HG03045 (cell line): ENCODE measurements around the gene SNX21.
"Not testable (repeated sequence)": the region's sequence is repeated elsewhere in the genome, so short reads cannot be mapped to it uniquely, and the experiment has no call there.

ENCODE experiments used
- ATAC-seq: cut with Tn5 transposase; IDR thresholded peaks from one replicate; pipeline ENCODE4 v1.9.1; 2021; ENCODE audit warnings: mild to moderate bottlenecking, moderate library complexity; ENCODE audit not compliant: unreplicated experiment

The SNX21 gene

DNA sequence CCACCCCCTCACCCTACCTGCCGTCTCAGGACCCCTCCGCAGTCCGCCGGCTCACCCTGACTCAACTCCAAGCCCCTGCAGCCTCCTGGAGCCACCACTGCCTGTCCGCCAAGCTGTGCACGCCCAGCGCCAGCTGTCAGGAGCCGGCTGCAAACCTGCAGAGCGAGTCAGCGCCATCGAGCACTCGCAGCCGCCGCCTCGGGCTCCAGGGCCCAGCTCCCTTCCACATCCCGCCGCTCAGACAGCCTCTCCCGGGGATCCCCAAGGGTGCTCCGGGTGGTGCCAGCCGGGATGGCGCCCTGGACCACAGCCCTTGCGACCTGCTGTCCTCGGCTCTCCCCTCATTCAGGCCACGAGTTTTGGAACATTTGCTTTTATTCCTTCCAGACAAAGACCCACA, 10.7 kb upstream of the SNX21 start:
- no peak for ATAC-seq

- ATAC-seq: no peak
Observed at GRCh38 chr20:45823949-45824835, 9.4 kb upstream of the SNX21 start.

GRCh38 chr20:45826381-45827019, 7.1 kb upstream of the SNX21 start:
- no peak for ATAC-seq

GRCh38 chr20:45827030-45827652, 6.5 kb upstream of the SNX21 start, which contains the start of gene TNNC2:
Gene TNNC2 (minus strand): TSS chr20:45827312. CDS start chr20:45827248, 64 bp downstream.
- ATAC-seq: no peak

GRCh38 chr20:45827712-45828111, 5.9 kb upstream of the SNX21 start:
- ATAC-seq: no peak

DNA sequence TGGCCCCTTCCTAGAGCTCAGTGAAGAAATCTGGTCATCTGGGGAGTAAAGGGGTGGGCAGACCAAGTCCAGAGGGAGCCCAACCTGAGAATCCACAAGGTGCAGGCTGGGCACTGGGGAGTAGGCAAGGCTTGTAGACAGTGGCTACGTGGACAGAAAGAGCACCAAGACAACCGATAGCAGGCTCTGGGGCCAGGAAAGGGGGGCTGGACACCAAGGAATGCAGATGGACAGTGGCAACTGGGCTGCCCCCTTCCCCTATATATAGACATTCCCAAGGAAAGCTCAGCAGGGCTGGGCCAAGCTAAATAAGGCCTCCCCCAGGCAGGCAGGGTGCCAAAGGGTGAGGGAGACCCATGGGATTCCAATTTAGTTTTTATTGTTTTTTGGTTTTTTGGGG, 5.0 kb upstream of the SNX21 start:
- no peak for ATAC-seq

GRCh38 chr20:45829673-45830106, 3.9 kb upstream of the SNX21 start:
- not testable (repeated sequence) for ATAC-seq

- no peak for ATAC-seq
Observed at GRCh38 chr20:45832619-45833018, 980 bp upstream of the SNX21 start.

DNA sequence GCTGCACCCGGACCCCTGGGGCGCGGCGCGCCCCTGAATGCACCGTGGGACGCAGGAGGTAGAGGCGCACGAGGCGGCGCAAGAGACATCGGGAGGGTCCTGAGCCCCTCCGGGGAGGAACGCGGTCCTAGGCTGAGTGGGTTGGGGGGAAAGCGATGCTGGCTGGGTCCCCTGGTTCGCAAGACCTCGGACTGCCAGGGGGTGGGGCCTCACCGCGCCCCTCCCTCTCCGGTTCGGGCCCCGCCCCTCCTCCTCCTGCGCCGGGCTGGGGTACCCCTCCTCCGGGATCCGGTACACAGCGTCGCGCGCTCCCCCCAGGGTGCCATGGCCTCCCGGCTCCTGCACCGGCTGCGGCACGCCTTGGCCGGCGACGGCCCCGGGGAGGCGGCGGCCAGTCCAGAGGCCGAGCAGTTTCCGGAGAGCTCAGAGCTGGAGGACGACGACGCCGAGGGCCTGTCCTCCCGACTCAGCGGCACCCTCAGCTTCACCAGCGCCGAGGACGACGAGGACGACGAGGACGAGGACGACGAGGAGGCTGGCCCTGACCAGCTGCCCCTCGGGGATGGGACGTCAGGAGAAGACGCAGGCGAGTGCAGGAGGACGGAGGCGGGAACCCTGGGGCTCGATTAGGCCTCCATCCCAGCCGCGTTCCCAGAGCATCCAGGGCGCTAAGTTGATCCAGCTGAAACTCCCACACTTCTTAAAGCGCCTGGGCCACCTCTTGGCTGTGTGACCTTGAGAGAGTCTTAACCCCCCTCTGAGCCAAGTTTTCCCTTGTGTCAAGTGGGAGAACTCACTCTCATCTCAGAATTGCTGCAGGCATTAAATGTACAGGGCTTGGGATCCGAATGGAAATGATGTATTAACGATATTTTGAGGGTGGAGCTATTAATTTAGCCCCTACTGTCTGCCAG, 541 bp downstream of the SNX21 start:
- ATAC-seq: no peak

- ATAC-seq: no peak
Observed at GRCh38 chr20:45834797-45835161, 1.2 kb downstream of the SNX21 start.

DNA sequence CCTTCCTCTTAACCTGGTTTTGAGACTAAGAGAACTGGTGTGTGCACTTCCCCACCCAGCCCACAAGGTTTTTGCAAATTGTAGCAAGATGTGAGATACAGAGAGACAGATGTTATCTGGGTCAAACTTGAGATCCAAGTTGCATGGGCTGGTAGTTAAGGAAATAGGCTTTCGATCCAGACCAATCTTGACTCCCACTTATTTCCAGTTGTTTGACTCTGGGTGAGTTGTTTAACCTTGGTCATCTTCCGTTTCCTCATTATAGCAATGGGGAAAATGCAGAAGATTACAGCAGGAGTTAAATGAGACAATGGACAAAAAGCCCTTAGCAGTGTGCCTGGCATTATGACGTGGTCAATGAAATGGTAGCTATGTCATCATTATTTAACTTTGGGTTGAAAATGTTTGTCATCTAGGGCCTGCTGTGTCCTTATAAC, 1.7 kb downstream of the SNX21 start:
- ATAC-seq: no peak

- no peak for ATAC-seq
Observed at GRCh38 chr20:45835825-45836224, 2.2 kb downstream of the SNX21 start.

- no peak for ATAC-seq
Observed at GRCh38 chr20:45836841-45837240, 3.2 kb downstream of the SNX21 start.

DNA sequence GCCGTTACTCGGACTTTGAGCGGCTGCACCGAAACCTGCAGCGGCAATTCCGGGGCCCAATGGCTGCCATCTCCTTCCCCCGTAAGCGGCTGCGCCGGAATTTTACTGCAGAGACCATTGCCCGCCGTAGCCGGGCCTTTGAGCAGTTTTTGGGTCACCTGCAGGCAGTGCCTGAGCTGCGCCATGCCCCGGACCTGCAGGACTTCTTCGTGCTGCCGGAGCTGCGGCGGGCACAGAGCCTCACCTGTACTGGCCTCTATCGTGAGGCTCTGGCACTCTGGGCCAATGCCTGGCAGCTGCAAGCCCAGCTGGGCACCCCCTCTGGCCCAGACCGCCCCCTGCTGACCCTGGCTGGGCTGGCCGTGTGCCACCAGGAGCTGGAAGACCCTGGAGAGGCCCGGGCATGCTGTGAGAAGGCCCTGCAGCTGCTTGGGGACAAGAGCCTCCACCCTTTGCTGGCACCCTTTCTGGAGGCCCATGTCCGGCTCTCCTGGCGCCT, 7.2 kb downstream of the SNX21 start:
- no peak for ATAC-seq

DNA sequence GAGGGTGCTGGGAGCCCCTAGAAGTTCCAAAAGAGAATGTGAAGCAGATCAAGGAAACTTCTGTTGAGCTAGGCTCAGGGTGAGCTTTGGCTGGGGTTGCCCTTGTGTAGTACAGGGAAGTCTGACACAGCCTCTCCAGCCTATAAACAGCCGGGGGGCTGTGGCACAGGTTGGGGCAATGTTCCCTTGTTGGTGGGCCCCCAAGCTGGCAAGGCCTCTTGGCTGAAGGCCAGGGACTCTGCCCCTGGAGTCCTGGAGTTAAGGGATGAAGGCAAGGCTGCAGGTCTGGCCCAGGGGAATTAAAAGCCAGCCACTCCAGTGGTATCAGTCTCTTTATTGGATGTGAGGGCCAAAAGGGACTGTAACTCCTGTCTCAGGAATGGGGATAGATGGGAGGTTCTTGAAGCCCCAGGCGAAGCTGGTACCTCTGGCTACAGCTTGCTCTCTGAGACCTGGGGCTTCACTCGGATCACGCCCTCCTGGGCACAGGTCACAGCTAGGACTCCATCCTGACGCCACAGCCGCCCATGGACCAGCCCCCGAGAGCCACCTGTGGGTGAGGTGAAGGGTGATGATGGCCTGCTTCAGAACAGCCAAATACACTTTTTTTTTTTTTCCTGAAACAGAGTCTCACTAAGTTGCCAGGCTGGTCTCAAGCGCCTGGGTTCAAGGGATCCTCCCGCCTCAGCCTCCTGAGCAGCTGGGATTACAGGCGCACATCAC, 8.0 kb downstream of the SNX21 start:
- no peak for ATAC-seq

GRCh38 chr20:45842169-45842812, 8.7 kb downstream of the SNX21 start:
- ATAC-seq: no peak

DNA sequence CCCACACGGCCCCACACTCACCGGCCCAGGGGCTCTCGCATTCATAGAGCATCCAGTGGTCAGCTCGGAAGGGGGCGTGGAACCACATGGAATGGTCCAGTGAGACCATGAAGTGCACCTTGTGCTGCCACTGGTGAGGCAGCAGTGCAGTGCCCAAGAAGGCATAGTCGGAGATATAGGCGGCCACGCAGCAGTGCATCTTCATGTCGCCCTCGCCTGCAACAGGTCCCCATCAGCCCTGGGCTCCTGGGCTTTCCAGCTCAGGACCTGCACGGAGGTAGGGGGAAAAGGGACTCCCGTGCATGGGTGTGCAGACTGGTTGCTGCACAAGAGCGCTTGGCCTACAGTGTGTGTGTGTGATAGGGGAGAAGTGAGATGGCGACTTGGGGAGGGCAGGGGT, 9.9 kb downstream of the SNX21 start:
- no peak for ATAC-seq

DNA sequence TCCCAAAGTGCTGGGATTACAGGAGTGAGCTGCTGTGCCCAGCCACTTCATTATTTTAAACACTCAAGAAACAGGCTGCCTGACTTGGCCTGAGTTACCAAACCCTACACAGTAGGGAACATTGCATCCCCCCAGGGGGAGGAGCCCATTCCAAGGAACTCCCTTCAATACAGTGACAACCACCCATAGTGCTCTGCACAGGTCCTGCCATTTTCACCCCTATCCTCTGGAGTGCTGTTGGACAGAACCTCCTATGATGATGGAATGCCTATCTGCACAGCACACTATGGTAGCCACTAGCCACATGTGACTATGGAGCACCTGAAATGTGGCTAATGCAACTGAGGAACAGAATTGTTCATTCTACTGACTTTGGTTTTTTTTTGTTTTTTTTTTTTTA, 11.9 kb downstream of the SNX21 start:
- ATAC-seq: no peak

DNA sequence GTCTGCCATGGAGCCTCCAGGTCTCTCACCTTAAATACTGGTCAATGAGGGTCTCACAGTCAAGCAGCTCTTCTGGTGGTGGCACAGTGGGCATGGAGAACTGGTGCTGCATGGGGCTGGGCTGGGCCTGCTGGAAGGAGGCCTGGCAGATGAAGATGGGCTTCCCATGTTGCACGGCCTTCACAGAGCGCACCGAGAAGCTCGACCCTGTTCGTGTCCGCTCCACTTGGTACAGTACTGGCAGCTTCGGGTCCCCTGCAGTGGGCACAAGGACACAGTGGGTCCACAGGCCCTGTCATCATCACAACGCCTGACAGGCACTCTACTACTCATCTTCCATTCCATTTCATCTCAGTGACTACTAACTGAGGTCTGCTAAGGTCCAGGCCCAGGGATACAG, 14.8 kb downstream of the SNX21 start:
- ATAC-seq: no peak
